ENCODE measurements around the gene CHTOP.

CHTOP gene

GRCh38 chr1:153643816-153644215, 9.9 kb downstream of the CHTOP start:
- Histone ChIP-seq H3K9me3 (ENCODE audit: control insufficient read depth, low read length) (no peaks in the 10 kb centered on the region), H3K4me1 (ENCODE audit: control insufficient read depth, insufficient read depth, low read length, poor library complexity, severe bottlenecking) (no peaks in the 10 kb centered on the region), H3K27ac (ENCODE audit: insufficient read depth, low read length, poor library complexity, severe bottlenecking) (no peak overlapping the region), H3K4me3 (ENCODE audit: insufficient read depth, low read depth, low read length, poor library complexity, severe bottlenecking) (no peak overlapping the region), H3K36me3 (ENCODE audit: control insufficient read depth, insufficient read depth, low read length) (peaks cover 81% of the 10 kb centered on the region), H3K27me3 (replicated peaks; ENCODE audit: control insufficient read depth, insufficient read depth, low read length, poor library complexity, severe bottlenecking) (no peaks in the 10 kb centered on the region)
- no peak for DNase-seq

GRCh38 chr1:153646672-153647345, 12.9 kb downstream of the CHTOP start:
- H3K4me1 ChIP-seq (ENCODE audit: control insufficient read depth, insufficient read depth, low read length, poor library complexity, severe bottlenecking) = peaks cover 4% of the 10 kb centered on the region

GRCh38 chr1:153647346-153647714, 13.5 kb downstream of the CHTOP start:
- no peak overlapping the region for H3K27ac ChIP-seq (ENCODE audit: insufficient read depth, low read length, poor library complexity, severe bottlenecking)
- DNase-seq = no peak
- H3K36me3 ChIP-seq (ENCODE audit: control insufficient read depth, insufficient read depth, low read length) = peaks cover 46% of the 10 kb centered on the region
- H3K9me3 ChIP-seq (ENCODE audit: control insufficient read depth, low read length) = no peaks in the 10 kb centered on the region
- peaks cover 4% of the 10 kb centered on the region for H3K4me1 ChIP-seq (ENCODE audit: control insufficient read depth, insufficient read depth, low read length, poor library complexity, severe bottlenecking)
- H3K27me3 ChIP-seq (replicated peaks; ENCODE audit: control insufficient read depth, insufficient read depth, low read length, poor library complexity, severe bottlenecking) = no peaks in the 10 kb centered on the region
- no peak overlapping the region for H3K4me3 ChIP-seq (ENCODE audit: insufficient read depth, low read depth, low read length, poor library complexity, severe bottlenecking)

More at GRCh38 chr1:153646672-153647345, 12.9 kb downstream of the CHTOP start:
- DNase-seq = no peak
- H3K4me3 ChIP-seq (ENCODE audit: insufficient read depth, low read depth, low read length, poor library complexity, severe bottlenecking) = no peak overlapping the region
- H3K27me3 ChIP-seq (replicated peaks; ENCODE audit: control insufficient read depth, insufficient read depth, low read length, poor library complexity, severe bottlenecking) = no peaks in the 10 kb centered on the region
- H3K9me3 ChIP-seq (ENCODE audit: control insufficient read depth, low read length) = no peaks in the 10 kb centered on the region
- H3K36me3 ChIP-seq (ENCODE audit: control insufficient read depth, insufficient read depth, low read length) = peaks cover 52% of the 10 kb centered on the region
- H3K27ac ChIP-seq (ENCODE audit: insufficient read depth, low read length, poor library complexity, severe bottlenecking) = no peak overlapping the region

GRCh38 chr1:153648000-153648643, 14.3 kb downstream of the CHTOP start:
- no peak overlapping the region for H3K27ac ChIP-seq (ENCODE audit: insufficient read depth, low read length, poor library complexity, severe bottlenecking)
- DNase-seq = no peak

GRCh38 chr1:153649137-153649862, 15.4 kb downstream of the CHTOP start:
- DNase-seq = no peak
- no peaks in the 10 kb centered on the region for H3K27me3 ChIP-seq (replicated peaks; ENCODE audit: control insufficient read depth, insufficient read depth, low read length, poor library complexity, severe bottlenecking)

More at GRCh38 chr1:153648000-153648643, 14.3 kb downstream of the CHTOP start:
- Histone ChIP-seq H3K4me3 (ENCODE audit: insufficient read depth, low read depth, low read length, poor library complexity, severe bottlenecking) (no peak overlapping the region), H3K36me3 (ENCODE audit: control insufficient read depth, insufficient read depth, low read length) (peaks cover 38% of the 10 kb centered on the region), H3K9me3 (ENCODE audit: control insufficient read depth, low read length) (no peaks in the 10 kb centered on the region), H3K27me3 (replicated peaks; ENCODE audit: control insufficient read depth, insufficient read depth, low read length, poor library complexity, severe bottlenecking) (no peaks in the 10 kb centered on the region), H3K4me1 (ENCODE audit: control insufficient read depth, insufficient read depth, low read length, poor library complexity, severe bottlenecking) (peaks cover 4% of the 10 kb centered on the region)

GRCh38 chr1:153649863-153650235, 16.0 kb downstream of the CHTOP start:
- no peak for DNase-seq
- Histone ChIP-seq H3K9me3 (ENCODE audit: control insufficient read depth, low read length) (no peaks in the 10 kb centered on the region), H3K27ac (ENCODE audit: insufficient read depth, low read length, poor library complexity, severe bottlenecking) (no peak overlapping the region), H3K27me3 (replicated peaks; ENCODE audit: control insufficient read depth, insufficient read depth, low read length, poor library complexity, severe bottlenecking) (no peaks in the 10 kb centered on the region), H3K4me1 (ENCODE audit: control insufficient read depth, insufficient read depth, low read length, poor library complexity, severe bottlenecking) (peaks cover 4% of the 10 kb centered on the region), H3K36me3 (ENCODE audit: control insufficient read depth, insufficient read depth, low read length) (peaks cover 22% of the 10 kb centered on the region), H3K4me3 (ENCODE audit: insufficient read depth, low read depth, low read length, poor library complexity, severe bottlenecking) (no peak overlapping the region)

More at GRCh38 chr1:153649137-153649862, 15.4 kb downstream of the CHTOP start:
- no peak overlapping the region for H3K4me3 ChIP-seq (ENCODE audit: insufficient read depth, low read depth, low read length, poor library complexity, severe bottlenecking)
- peaks cover 27% of the 10 kb centered on the region for H3K36me3 ChIP-seq (ENCODE audit: control insufficient read depth, insufficient read depth, low read length)
- peaks cover 4% of the 10 kb centered on the region for H3K4me1 ChIP-seq (ENCODE audit: control insufficient read depth, insufficient read depth, low read length, poor library complexity, severe bottlenecking)
- H3K9me3 ChIP-seq (ENCODE audit: control insufficient read depth, low read length) = no peaks in the 10 kb centered on the region
- H3K27ac ChIP-seq (ENCODE audit: insufficient read depth, low read length, poor library complexity, severe bottlenecking) = no peak overlapping the region

GRCh38 chr1:153651771-153652170, 17.9 kb downstream of the CHTOP start:
- Histone ChIP-seq H3K27me3 (replicated peaks; ENCODE audit: control insufficient read depth, insufficient read depth, low read length, poor library complexity, severe bottlenecking) (no peaks in the 10 kb centered on the region), H3K36me3 (ENCODE audit: control insufficient read depth, insufficient read depth, low read length) (peaks cover 7% of the 10 kb centered on the region), H3K4me3 (ENCODE audit: insufficient read depth, low read depth, low read length, poor library complexity, severe bottlenecking) (no peak overlapping the region), H3K9me3 (ENCODE audit: control insufficient read depth, low read length) (no peaks in the 10 kb centered on the region), H3K27ac (ENCODE audit: insufficient read depth, low read length, poor library complexity, severe bottlenecking) (no peak overlapping the region), H3K4me1 (ENCODE audit: control insufficient read depth, insufficient read depth, low read length, poor library complexity, severe bottlenecking) (peaks cover 4% of the 10 kb centered on the region)
- DNase-seq = no peak

GRCh38 chr1:153652805-153653500, 19.1 kb downstream of the CHTOP start:
- no peaks in the 10 kb centered on the region for H3K9me3 ChIP-seq (ENCODE audit: control insufficient read depth, low read length)
- no peak for DNase-seq
- no peak overlapping the region for H3K27ac ChIP-seq (ENCODE audit: insufficient read depth, low read length, poor library complexity, severe bottlenecking)
- no peaks in the 10 kb centered on the region for H3K36me3 ChIP-seq (ENCODE audit: control insufficient read depth, insufficient read depth, low read length)
- no peaks in the 10 kb centered on the region for H3K27me3 ChIP-seq (replicated peaks; ENCODE audit: control insufficient read depth, insufficient read depth, low read length, poor library complexity, severe bottlenecking)
- no peak overlapping the region for H3K4me3 ChIP-seq (ENCODE audit: insufficient read depth, low read depth, low read length, poor library complexity, severe bottlenecking)
- peaks cover 4% of the 10 kb centered on the region for H3K4me1 ChIP-seq (ENCODE audit: control insufficient read depth, insufficient read depth, low read length, poor library complexity, severe bottlenecking)

- no peak for DNase-seq
- H3K4me3 ChIP-seq (ENCODE audit: insufficient read depth, low read depth, low read length, poor library complexity, severe bottlenecking) = no peak overlapping the region
- no peaks in the 10 kb centered on the region for H3K9me3 ChIP-seq (ENCODE audit: control insufficient read depth, low read length)
- peaks cover 11% of the 10 kb centered on the region for H3K4me1 ChIP-seq (ENCODE audit: control insufficient read depth, insufficient read depth, low read length, poor library complexity, severe bottlenecking)
- H3K27ac ChIP-seq (ENCODE audit: insufficient read depth, low read length, poor library complexity, severe bottlenecking) = no peak overlapping the region
- H3K36me3 ChIP-seq (ENCODE audit: control insufficient read depth, insufficient read depth, low read length) = no peaks in the 10 kb centered on the region
- H3K27me3 ChIP-seq (replicated peaks; ENCODE audit: control insufficient read depth, insufficient read depth, low read length, poor library complexity, severe bottlenecking) = no peaks in the 10 kb centered on the region
Observed at GRCh38 chr1:153655333-153655732, 21.5 kb downstream of the CHTOP start.
